Measurements from ENCODE around the gene LPP. TPM values are rescaled to one million over a fixed set of nuclear protein-coding genes. Genes with fewer than 3 reads are reported as not detected.

Gene LPP
- total and polyA plus RNA-seq, 2 donors (not counting 1 experiment from before 2014, with no cell fraction given): 7.6 to 81.7 TPM

DNA sequence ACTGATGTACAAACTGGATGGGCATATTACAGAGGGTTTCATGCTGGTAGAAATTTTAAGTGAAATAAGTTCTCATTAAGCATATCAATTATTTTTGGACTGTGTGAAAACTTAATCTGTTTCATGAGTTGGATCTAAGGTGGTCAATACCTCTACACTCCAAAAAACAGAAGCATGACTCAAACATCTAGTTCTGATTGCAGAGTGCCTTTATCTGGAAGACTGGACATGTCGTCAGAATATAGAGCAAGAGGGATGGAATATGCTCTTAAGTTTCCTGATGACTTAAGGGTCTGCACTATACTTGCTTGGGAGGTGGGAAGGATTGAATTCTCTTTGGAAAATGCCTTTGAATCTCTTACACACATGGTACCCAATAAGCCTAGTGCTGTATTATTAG is 138.3 kb downstream of the LPP start:
- no CpG with 5 or more reads among the region's 1 CpG for WGBS (ENCODE audit: insufficient coverage)
- H3K27ac Mint-ChIP-seq: no peak overlapping the region
- no peaks in the 10 kb centered on the region for H3K27me3 Mint-ChIP-seq
- peaks cover 72% of the 10 kb centered on the region for H3K4me1 Mint-ChIP-seq
- Histone ChIP-seq H3K27me3 (replicated peaks in 1 of 4; ENCODE audit: control extremely low read depth in 1 of 4, control insufficient read depth in 3 of 4, insufficient read depth in 4 of 4, low read length in 3 of 4) (no peaks in the 10 kb centered on the region), H3K27ac (ENCODE audit: low read length in 2 of 2) (no peak overlapping the region), H4K20me1 (ENCODE audit: control insufficient read depth, insufficient read depth, low read length, poor library complexity, severe bottlenecking) (no peaks in the 10 kb centered on the region), H3K36me3 (replicated peaks in 1 of 2; ENCODE audit: control extremely low read depth in 1 of 2, control insufficient read depth in 1 of 2, extremely low read depth in 1 of 2, insufficient read depth in 2 of 2, low read length in 1 of 2) (no peaks in the 10 kb centered on the region), H3K9ac (ENCODE audit: low read length) (no peak overlapping the region), H3K4me3 (ENCODE audit: control extremely low read depth in 1 of 5, extremely low read depth in 1 of 5, insufficient read depth in 1 of 5, low read depth in 2 of 5, low read length in 4 of 5) (no peak overlapping the region), H3K79me2 (ENCODE audit: control insufficient read depth, insufficient read depth, low read length) (peaks cover 26% of the 10 kb centered on the region), H3K9me3 (ENCODE audit: control extremely low read depth in 1 of 3, control insufficient read depth in 2 of 3, insufficient read depth in 1 of 3, low read length in 2 of 3) (no peaks in the 10 kb centered on the region), H2AFZ (ENCODE audit: insufficient read depth, low read depth, low read length, poor library complexity, severe bottlenecking) (no peak overlapping the region), H3K4me2 (replicated peaks; ENCODE audit: low read depth, low read length, poor library complexity, severe bottlenecking) (peak overlapping the region; percentile 2), H3K4me1 (ENCODE audit: control insufficient read depth in 2 of 2, insufficient read depth in 2 of 2, low read length in 2 of 2) (peaks cover 39 to 42% of the 10 kb centered on the region in 2 donors)
- DNase-seq: no peak
- ChIA-PET CTCF (no interaction called here), POLR2A (no interaction called here)
- TF ChIP-seq, protein P1, sequence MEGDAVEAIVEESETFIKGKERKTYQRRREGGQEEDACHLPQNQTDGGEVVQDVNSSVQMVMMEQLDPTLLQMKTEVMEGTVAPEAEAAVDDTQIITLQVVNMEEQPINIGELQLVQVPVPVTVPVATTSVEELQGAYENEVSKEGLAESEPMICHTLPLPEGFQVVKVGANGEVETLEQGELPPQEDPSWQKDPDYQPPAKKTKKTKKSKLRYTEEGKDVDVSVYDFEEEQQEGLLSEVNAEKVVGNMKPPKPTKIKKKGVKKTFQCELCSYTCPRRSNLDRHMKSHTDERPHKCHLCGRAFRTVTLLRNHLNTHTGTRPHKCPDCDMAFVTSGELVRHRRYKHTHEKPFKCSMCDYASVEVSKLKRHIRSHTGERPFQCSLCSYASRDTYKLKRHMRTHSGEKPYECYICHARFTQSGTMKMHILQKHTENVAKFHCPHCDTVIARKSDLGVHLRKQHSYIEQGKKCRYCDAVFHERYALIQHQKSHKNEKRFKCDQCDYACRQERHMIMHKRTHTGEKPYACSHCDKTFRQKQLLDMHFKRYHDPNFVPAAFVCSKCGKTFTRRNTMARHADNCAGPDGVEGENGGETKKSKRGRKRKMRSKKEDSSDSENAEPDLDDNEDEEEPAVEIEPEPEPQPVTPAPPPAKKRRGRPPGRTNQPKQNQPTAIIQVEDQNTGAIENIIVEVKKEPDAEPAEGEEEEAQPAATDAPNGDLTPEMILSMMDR (IDR thresholded peaks at IDR 0.05): no peak
- no peak for TF ChIP-seq EZH2 (IDR thresholded peaks at IDR 0.05; ENCODE audit: borderline replicate concordance, insufficient read depth, low read depth, low read length, poor library complexity, severe bottlenecking)
- intact Hi-C loops (cut with micrococcal nuclease): loop anchor here (10.0 kb wide), 1 partner anchor 47 kb away; no protein-coding TSS in a partner anchor
- ATAC-seq (ENCODE audit: low read depth): no peak
- no peaks in the 10 kb centered on the region for H3K9me3 Mint-ChIP-seq (ENCODE audit: insufficient read depth)
- peak overlapping the region; percentile 11 for H3K4me3 Mint-ChIP-seq

DNA sequence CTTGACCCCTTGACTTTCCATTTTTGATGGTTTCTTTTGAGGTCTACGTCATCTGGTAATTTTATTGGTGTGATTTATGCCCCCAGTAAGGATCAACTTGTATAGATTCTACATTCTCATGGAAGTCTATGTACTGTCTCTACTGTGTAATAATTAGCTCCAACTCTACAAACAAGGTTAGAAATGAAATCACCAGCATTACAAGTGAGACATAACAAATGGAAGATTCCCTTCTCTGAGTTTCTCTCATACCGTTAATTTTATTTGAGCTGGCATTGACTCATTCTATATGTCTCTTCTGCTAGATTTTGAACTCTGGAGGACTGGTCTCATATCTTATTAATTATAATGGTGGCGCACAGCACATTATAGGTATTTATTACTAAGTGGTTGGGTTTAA is 138.9 kb downstream of the LPP start:
- no peak overlapping the region for H3K9ac ChIP-seq (ENCODE audit: low read length)
- H2AFZ ChIP-seq (ENCODE audit: insufficient read depth, low read depth, low read length, poor library complexity, severe bottlenecking): no peak overlapping the region
- H3K4me2 ChIP-seq (replicated peaks; ENCODE audit: low read depth, low read length, poor library complexity, severe bottlenecking): no peak overlapping the region
- H3K4me1 ChIP-seq (ENCODE audit: control insufficient read depth in 2 of 2, insufficient read depth in 2 of 2, low read length in 2 of 2): peaks cover 39 to 47% of the 10 kb centered on the region in 2 donors
- H3K9me3 ChIP-seq (ENCODE audit: control extremely low read depth in 1 of 3, control insufficient read depth in 2 of 3, insufficient read depth in 1 of 3, low read length in 2 of 3): no peaks in the 10 kb centered on the region
- DNase-seq (no peak), ATAC-seq (ENCODE audit: low read depth) (no peak)
- H3K4me3 Mint-ChIP-seq: no peak overlapping the region
- no peaks in the 10 kb centered on the region for H3K9me3 Mint-ChIP-seq (ENCODE audit: insufficient read depth)
- peaks cover 74% of the 10 kb centered on the region for H3K4me1 Mint-ChIP-seq
- intact Hi-C loops (cut with micrococcal nuclease): loop anchor here (10.0 kb wide), 1 partner anchor 48 kb away; no protein-coding TSS in a partner anchor
- no peaks in the 10 kb centered on the region for H3K36me3 ChIP-seq (replicated peaks in 1 of 2; ENCODE audit: control extremely low read depth in 1 of 2, control insufficient read depth in 1 of 2, extremely low read depth in 1 of 2, insufficient read depth in 2 of 2, low read length in 1 of 2)
- H3K27ac ChIP-seq (ENCODE audit: low read length in 2 of 2): no peak overlapping the region
- no peaks in the 10 kb centered on the region for H3K27me3 ChIP-seq (replicated peaks in 1 of 4; ENCODE audit: control extremely low read depth in 1 of 4, control insufficient read depth in 3 of 4, insufficient read depth in 4 of 4, low read length in 3 of 4)
- no peak overlapping the region for H3K4me3 ChIP-seq (ENCODE audit: control extremely low read depth in 1 of 5, extremely low read depth in 1 of 5, insufficient read depth in 1 of 5, low read depth in 2 of 5, low read length in 4 of 5)
- POLR2A ChIA-PET: no interaction called here
- peaks cover 26% of the 10 kb centered on the region for H3K79me2 ChIP-seq (ENCODE audit: control insufficient read depth, insufficient read depth, low read length)
- TF ChIP-seq EZH2 (IDR thresholded peaks at IDR 0.05; ENCODE audit: borderline replicate concordance, insufficient read depth, low read depth, low read length, poor library complexity, severe bottlenecking): no peak
- TF ChIP-seq, protein P1 (IDR thresholded peaks at IDR 0.05): no peak
- CTCF ChIA-PET: interaction anchor here (1.1 kb wide), 1 partner anchor 545 kb away, joined by 3 read pairs; no protein-coding TSS in a partner anchor
- no peaks in the 10 kb centered on the region for H4K20me1 ChIP-seq (ENCODE audit: control insufficient read depth, insufficient read depth, low read length, poor library complexity, severe bottlenecking)
- H3K27me3 Mint-ChIP-seq: no peaks in the 10 kb centered on the region
- WGBS (ENCODE audit: insufficient coverage): no CpG with 5 or more reads among the region's 3 CpGs
- no peak overlapping the region for H3K27ac Mint-ChIP-seq
